ENCODE measurements around the gene CBARP.
A peak's percentile ranks its signal among the peaks of the same experiment; 100 is the strongest.
"Not testable (repeated sequence)": the region's sequence is repeated elsewhere in the genome, so short reads cannot be mapped to it uniquely, and the experiment has no call there.

The CBARP gene

GRCh38 chr19:1211494-1212234, 26.1 kb downstream of the CBARP start:
- Histone ChIP-seq H3K27ac (ENCODE audit: insufficient read depth in 1 of 2, low read depth in 1 of 2, low read length in 2 of 2, poor library complexity in 1 of 2, severe bottlenecking in 2 of 2) (no peak overlapping the region), H3K4me3 (ENCODE audit: control insufficient read depth in 1 of 7, extremely low read depth in 1 of 7, insufficient read depth in 4 of 7, low read depth in 2 of 7, low read length in 6 of 7) (no peak overlapping the region), H3K36me3 (ENCODE audit: control insufficient read depth in 4 of 4, insufficient read depth in 4 of 4, low read length in 3 of 4) (peaks cover 0 to 30% (median 11%) of the 10 kb centered on the region in 4 experiments), H3K4me1 (ENCODE audit: control extremely low read depth in 1 of 4, control insufficient read depth in 4 of 4, insufficient read depth in 4 of 4, low read length in 3 of 4) (peaks cover 0 to 66% (median 61%) of the 10 kb centered on the region in 4 experiments), H3K27me3 (replicated peaks in 2 of 5; ENCODE audit: control insufficient read depth in 4 of 5, insufficient read depth in 5 of 5, low read length in 4 of 5) (no peaks in the 10 kb centered on the region), H3K9me3 (ENCODE audit: control extremely low read depth in 1 of 5, control insufficient read depth in 4 of 5, insufficient read depth in 2 of 5, low read depth in 1 of 5, low read length in 4 of 5) (no peaks in the 10 kb centered on the region)
- DNase-seq = no peak
- 93% methylated on average over 25 of the region's 33 CpGs for WGBS (ENCODE audit: insufficient coverage)
- CTCF ChIA-PET = interaction anchor here (0.8 to 6.1 kb wide), 4 partner anchors 11 to 99 kb away, joined by 3 to 33 read pairs (median 3); no protein-coding TSS in a partner anchor
- POLR2A ChIA-PET = no interaction called here

- Histone ChIP-seq H3K36me3 (ENCODE audit: control insufficient read depth in 4 of 4, insufficient read depth in 4 of 4, low read length in 3 of 4) (peaks cover 0 to 26% (median 9%) of the 10 kb centered on the region in 4 experiments), H3K27me3 (replicated peaks in 2 of 5; ENCODE audit: control insufficient read depth in 4 of 5, insufficient read depth in 5 of 5, low read length in 4 of 5) (no peaks in the 10 kb centered on the region), H3K4me1 (ENCODE audit: control extremely low read depth in 1 of 4, control insufficient read depth in 4 of 4, insufficient read depth in 4 of 4, low read length in 3 of 4) (peaks cover 0 to 71% (median 65%) of the 10 kb centered on the region in 4 experiments), H3K4me3 (ENCODE audit: control insufficient read depth in 1 of 7, extremely low read depth in 1 of 7, insufficient read depth in 4 of 7, low read depth in 2 of 7, low read length in 6 of 7) (no peak overlapping the region), H3K27ac (ENCODE audit: insufficient read depth in 1 of 2, low read depth in 1 of 2, low read length in 2 of 2, poor library complexity in 1 of 2, severe bottlenecking in 2 of 2) (peak overlapping the region in 1 of 2 experiments; percentile 64), H3K9me3 (ENCODE audit: control extremely low read depth in 1 of 5, control insufficient read depth in 4 of 5, insufficient read depth in 2 of 5, low read depth in 1 of 5, low read length in 4 of 5) (no peaks in the 10 kb centered on the region)
- no peak for DNase-seq
- POLR2A ChIA-PET = no interaction called here
- 98% methylated on average over 10 of the region's 13 CpGs for WGBS (ENCODE audit: insufficient coverage)
- CTCF ChIA-PET = interaction anchor here (1.3 to 6.1 kb wide), 2 partner anchors 12 to 97 kb away, joined by 3 to 33 read pairs; no protein-coding TSS in a partner anchor
Measured at GRCh38 chr19:1210227-1210538, 27.6 kb downstream of the CBARP start.

DNA sequence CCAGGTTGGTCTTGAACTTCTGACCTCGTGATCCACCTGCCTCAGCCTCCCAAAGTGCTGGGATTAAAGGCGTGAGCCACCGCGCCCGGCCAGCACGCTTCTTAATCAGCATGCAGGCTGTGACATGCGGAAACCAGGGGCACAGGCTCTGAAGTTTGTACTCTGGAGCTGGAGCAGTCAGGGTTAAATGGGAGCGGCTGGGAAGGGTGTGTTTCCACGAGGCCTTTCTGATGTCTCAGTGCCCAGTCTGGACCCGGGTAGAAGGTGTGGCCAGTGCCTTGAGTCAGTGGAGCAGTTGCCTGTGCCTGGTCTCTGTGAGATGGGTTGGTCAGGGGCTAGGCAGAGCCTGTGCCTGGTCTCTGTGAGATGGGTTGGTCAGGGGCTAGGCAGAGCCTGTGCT, 29.0 kb downstream of the CBARP start:
- POLR2A ChIA-PET = interaction anchor here (0.6 kb wide), 1 partner anchor 16 kb away, joined by 5 read pairs; no protein-coding TSS in a partner anchor
- CTCF ChIA-PET; H3K9me3 ChIP-seq (ENCODE audit: control extremely low read depth in 1 of 5, control insufficient read depth in 4 of 5, insufficient read depth in 2 of 5, low read depth in 1 of 5, low read length in 4 of 5); DNase-seq; H3K27me3 ChIP-seq (replicated peaks in 2 of 5; ENCODE audit: control insufficient read depth in 4 of 5, insufficient read depth in 5 of 5, low read length in 4 of 5): not testable (repeated sequence)
- WGBS (ENCODE audit: insufficient coverage) = 70% methylated on average over 7 of the region's 10 CpGs
- peak overlapping the region in 1 of 7 experiments; percentile 23 for H3K4me3 ChIP-seq (ENCODE audit: control insufficient read depth in 1 of 7, extremely low read depth in 1 of 7, insufficient read depth in 4 of 7, low read depth in 2 of 7, low read length in 6 of 7)
- H3K27ac ChIP-seq (ENCODE audit: insufficient read depth in 1 of 2, low read depth in 1 of 2, low read length in 2 of 2, poor library complexity in 1 of 2, severe bottlenecking in 2 of 2) = peak overlapping the region in 1 of 2 experiments; percentile 5
- peaks cover 0 to 26% (median 9%) of the 10 kb centered on the region in 4 experiments for H3K36me3 ChIP-seq (ENCODE audit: control insufficient read depth in 4 of 4, insufficient read depth in 4 of 4, low read length in 3 of 4)
- H3K4me1 ChIP-seq (ENCODE audit: control extremely low read depth in 1 of 4, control insufficient read depth in 4 of 4, insufficient read depth in 4 of 4, low read length in 3 of 4) = peaks cover 0 to 66% (median 65%) of the 10 kb centered on the region in 4 experiments

DNA sequence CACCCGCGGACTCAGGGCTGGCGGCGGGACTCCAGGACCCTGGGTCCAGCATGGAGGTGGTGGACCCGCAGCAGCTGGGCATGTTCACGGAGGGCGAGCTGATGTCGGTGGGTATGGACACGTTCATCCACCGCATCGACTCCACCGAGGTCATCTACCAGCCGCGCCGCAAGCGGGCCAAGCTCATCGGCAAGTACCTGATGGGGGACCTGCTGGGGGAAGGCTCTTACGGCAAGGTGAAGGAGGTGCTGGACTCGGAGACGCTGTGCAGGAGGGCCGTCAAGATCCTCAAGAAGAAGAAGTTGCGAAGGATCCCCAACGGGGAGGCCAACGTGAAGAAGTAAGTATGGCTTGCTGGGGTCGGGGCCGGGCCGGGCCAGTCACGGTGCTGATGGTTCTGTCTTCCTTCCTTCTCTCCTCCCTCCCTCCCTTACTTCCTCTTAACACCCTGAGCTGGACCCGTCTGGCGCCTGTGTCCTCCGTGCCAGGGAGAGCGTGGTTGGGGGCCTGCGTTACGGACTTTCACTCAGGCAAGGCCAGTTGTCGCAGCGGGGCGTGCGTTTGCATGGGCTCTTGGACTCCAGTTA, 30.8 kb downstream of the CBARP start:
- ChIA-PET POLR2A (interaction anchor here (0.6 kb wide), 1 partner anchor 186 kb away, joined by 3 read pairs; the partner anchor contains the start of gene RNU6-2), CTCF (no interaction called here)
- Histone ChIP-seq H3K27me3 (replicated peaks in 2 of 5; ENCODE audit: control insufficient read depth in 4 of 5, insufficient read depth in 5 of 5, low read length in 4 of 5) (no peaks in the 10 kb centered on the region), H3K9me3 (ENCODE audit: control extremely low read depth in 1 of 5, control insufficient read depth in 4 of 5, insufficient read depth in 2 of 5, low read depth in 1 of 5, low read length in 4 of 5) (no peaks in the 10 kb centered on the region), H3K4me3 (ENCODE audit: control insufficient read depth in 1 of 7, extremely low read depth in 1 of 7, insufficient read depth in 4 of 7, low read depth in 2 of 7, low read length in 6 of 7) (peak overlapping the region; percentile 69 to 92 (median 77)), H3K27ac (ENCODE audit: insufficient read depth in 1 of 2, low read depth in 1 of 2, low read length in 2 of 2, poor library complexity in 1 of 2, severe bottlenecking in 2 of 2) (peak overlapping the region in 1 of 2 experiments; percentile 71), H3K36me3 (ENCODE audit: control insufficient read depth in 4 of 4, insufficient read depth in 4 of 4, low read length in 3 of 4) (peaks cover 0 to 23% (median 9%) of the 10 kb centered on the region in 4 experiments), H3K4me1 (ENCODE audit: control extremely low read depth in 1 of 4, control insufficient read depth in 4 of 4, insufficient read depth in 4 of 4, low read length in 3 of 4) (peaks cover 0 to 66% (median 62%) of the 10 kb centered on the region in 4 experiments)
- under 1% methylated on average over 33 of the region's 38 CpGs for WGBS (ENCODE audit: insufficient coverage)
- peak in 2 of 3 donors; percentile 61 to 72 for DNase-seq

- no peaks in the 10 kb centered on the region for H3K9me3 ChIP-seq (ENCODE audit: control extremely low read depth in 1 of 5, control insufficient read depth in 4 of 5, insufficient read depth in 2 of 5, low read depth in 1 of 5, low read length in 4 of 5)
- H3K4me3 ChIP-seq (ENCODE audit: control insufficient read depth in 1 of 7, extremely low read depth in 1 of 7, insufficient read depth in 4 of 7, low read depth in 2 of 7, low read length in 6 of 7) = peak overlapping the region; percentile 69 to 92 (median 77)
- H3K27ac ChIP-seq (ENCODE audit: insufficient read depth in 1 of 2, low read depth in 1 of 2, low read length in 2 of 2, poor library complexity in 1 of 2, severe bottlenecking in 2 of 2) = peak overlapping the region in 1 of 2 experiments; percentile 71
- POLR2A ChIA-PET = interaction anchor here (0.6 kb wide), 1 partner anchor 185 kb away, joined by 3 read pairs; the partner anchor contains the start of gene RNU6-2
- no peaks in the 10 kb centered on the region for H3K27me3 ChIP-seq (replicated peaks in 2 of 5; ENCODE audit: control insufficient read depth in 4 of 5, insufficient read depth in 5 of 5, low read length in 4 of 5)
- no peak for DNase-seq
- H3K36me3 ChIP-seq (ENCODE audit: control insufficient read depth in 4 of 4, insufficient read depth in 4 of 4, low read length in 3 of 4) = peaks cover 0 to 17% (median 7%) of the 10 kb centered on the region in 4 experiments
- peaks cover 0 to 60% (median 55%) of the 10 kb centered on the region in 4 experiments for H3K4me1 ChIP-seq (ENCODE audit: control extremely low read depth in 1 of 4, control insufficient read depth in 4 of 4, insufficient read depth in 4 of 4, low read length in 3 of 4)
- CTCF ChIA-PET = no interaction called here
- 0% methylated on average over 47 of the region's 78 CpGs for WGBS (ENCODE audit: insufficient coverage)
Measured at GRCh38 chr19:1206150-1206863, 31.5 kb downstream of the CBARP start.

DNA sequence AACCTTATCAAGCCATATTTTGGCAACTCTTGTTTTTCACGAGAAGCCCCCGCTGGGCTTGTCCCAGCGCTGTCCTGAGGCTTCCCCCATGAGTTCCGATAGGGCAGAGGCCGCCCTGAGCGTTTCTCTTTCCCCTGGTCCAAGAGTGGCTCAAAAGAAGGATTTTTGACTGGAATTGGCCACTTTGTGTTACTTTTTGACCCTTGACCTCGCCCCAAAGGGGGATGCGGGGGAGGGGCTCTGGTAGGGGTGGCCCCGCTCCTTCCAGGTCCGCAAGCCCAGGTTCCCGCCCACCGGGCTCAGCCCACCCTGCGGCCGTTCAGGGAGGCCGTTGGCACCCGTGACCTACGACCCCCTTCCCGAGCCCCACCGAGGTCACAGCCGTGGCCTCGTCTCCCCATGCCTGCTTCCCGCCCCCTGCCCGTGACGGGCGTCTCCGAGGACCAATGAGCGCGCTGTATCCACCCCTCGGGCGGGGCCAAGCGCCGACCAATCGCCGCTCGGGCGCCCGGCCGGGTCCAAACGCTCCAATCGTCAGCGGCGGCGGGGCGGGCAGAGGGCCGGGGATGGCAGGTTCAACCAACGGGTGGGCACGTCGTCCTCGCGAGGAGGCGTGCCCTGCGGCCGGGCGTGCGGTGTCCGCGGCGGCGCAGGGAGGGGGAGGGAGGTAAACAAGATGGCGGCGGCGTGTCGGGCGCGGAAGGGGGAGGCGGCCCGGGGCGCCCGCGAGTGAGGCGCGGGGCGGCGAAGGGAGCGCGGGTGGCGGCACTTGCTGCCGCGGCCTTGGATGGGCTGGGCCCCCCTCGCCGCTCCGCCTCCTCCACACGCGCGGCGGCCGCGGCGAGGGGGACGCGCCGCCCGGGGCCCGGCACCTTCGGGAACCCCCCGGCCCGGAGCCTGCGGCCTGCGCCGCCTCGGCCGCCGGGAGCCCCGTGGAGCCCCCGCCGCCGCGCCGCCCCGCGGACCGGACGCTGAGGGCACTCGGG, 32.4 kb downstream of the CBARP start, which contains the start of gene STK11:
TSS of gene STK11 (plus strand) at position 665 of the 986 bp plus-strand sequence. CDS start 1,136 bp downstream, outside the sequence.
- Histone ChIP-seq H3K36me3 (ENCODE audit: control insufficient read depth in 4 of 4, insufficient read depth in 4 of 4, low read length in 3 of 4) (peaks cover 0 to 13% (median 5%) of the 10 kb centered on the region in 4 experiments), H3K27me3 (replicated peaks in 2 of 5; ENCODE audit: control insufficient read depth in 4 of 5, insufficient read depth in 5 of 5, low read length in 4 of 5) (no peaks in the 10 kb centered on the region), H3K9me3 (ENCODE audit: control extremely low read depth in 1 of 5, control insufficient read depth in 4 of 5, insufficient read depth in 2 of 5, low read depth in 1 of 5, low read length in 4 of 5) (no peaks in the 10 kb centered on the region), H3K27ac (ENCODE audit: insufficient read depth in 1 of 2, low read depth in 1 of 2, low read length in 2 of 2, poor library complexity in 1 of 2, severe bottlenecking in 2 of 2) (peak within 1 kb of the TSS in 1 of 2 experiments; percentile 71), H3K4me1 (ENCODE audit: control extremely low read depth in 1 of 4, control insufficient read depth in 4 of 4, insufficient read depth in 4 of 4, low read length in 3 of 4) (peaks cover 0 to 60% (median 53%) of the 10 kb centered on the region in 4 experiments), H3K4me3 (ENCODE audit: control insufficient read depth in 1 of 7, extremely low read depth in 1 of 7, insufficient read depth in 4 of 7, low read depth in 2 of 7, low read length in 6 of 7) (peak within 1 kb of the TSS; percentile 69 to 92 (median 77))
- DNase-seq = peak; percentile 96 to 98 (median 98)
- WGBS (ENCODE audit: insufficient coverage) = 4% methylated on average over 97 of the region's 114 CpGs
- POLR2A ChIA-PET = no interaction called here
- CTCF ChIA-PET = interaction anchor here (0.6 to 0.9 kb wide), 2 partner anchors 11 to 21 kb away, joined by 3 read pairs; no protein-coding TSS in a partner anchor

Measured in common myeloid progenitor, CD34-positive (primary cell).